ENCODE measurements around the gene IGFBP2. TPM values are rescaled to one million over a fixed set of nuclear protein-coding genes. Genes with fewer than 3 reads are reported as not detected.

The IGFBP2 gene
- total and polyA plus RNA-seq, 2 of the 4 experiments (the other 2 are of a cell fraction): 33.5 to 236 TPM

DNA sequence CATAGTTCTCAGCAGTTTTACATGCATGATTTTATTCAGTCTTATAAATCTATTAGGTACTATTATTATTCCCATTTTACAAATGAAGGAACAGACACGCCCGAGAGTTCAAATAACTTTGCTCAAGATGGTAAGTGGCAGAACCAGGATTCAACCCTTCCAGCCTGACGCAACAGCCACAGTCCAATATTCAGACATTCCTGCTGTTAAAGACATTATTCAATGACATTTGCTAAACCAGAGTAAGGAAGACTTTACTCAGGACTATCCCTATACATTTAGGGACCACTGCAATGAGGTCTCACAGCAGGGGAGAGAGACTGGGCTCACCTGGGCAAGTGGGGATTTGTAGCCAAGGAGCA is 29.4 kb upstream of the IGFBP2 start:
- Histone ChIP-seq H3K14ac (replicated peaks; ENCODE audit: low read depth, low read length) (no peak overlapping the region), H3K9ac (ENCODE audit: low read depth, low read length) (no peak overlapping the region), H3K4me1 (ENCODE audit: control insufficient read depth, insufficient read depth, low read length) (peaks cover 8% of the 10 kb centered on the region; the same call in 1 of the 2 replicates), H2AK9ac (replicated peaks; ENCODE audit: low read depth, low read length, poor library complexity) (no peak overlapping the region), H2BK120ac (ENCODE audit: low read depth, low read length) (no peak overlapping the region), H4K8ac (ENCODE audit: low read depth in 2 of 2, low read length in 2 of 2) (no peak overlapping the region), H3K27ac (ENCODE audit: insufficient read depth, low read length) (no peak overlapping the region), H4K5ac (ENCODE audit: low read depth, low read length) (no peak overlapping the region), H2AK5ac (ENCODE audit: low read depth, low read length) (no peak overlapping the region), H3K9me3 (ENCODE audit: control insufficient read depth, insufficient read depth, low read length) (no peaks in the 10 kb centered on the region), H3K23ac (ENCODE audit: low read depth, low read length) (no peak overlapping the region), H2BK5ac (ENCODE audit: low read depth, low read length, poor library complexity, severe bottlenecking) (no peak overlapping the region), H3K27me3 (ENCODE audit: control insufficient read depth, insufficient read depth, low read length) (peaks cover 45% of the 10 kb centered on the region), H3K4ac (ENCODE audit: low read depth, low read length) (no peak overlapping the region), H3K79me1 (ENCODE audit: low read depth in 1 of 2, low read length in 2 of 2) (no peaks in the 10 kb centered on the region), H3K9me1 (ENCODE audit: insufficient read depth, low read length) (0 out of 2 replicates have a peak, but pooled peaks cover 4% of the 10 kb centered on the region), H3K18ac (ENCODE audit: low read depth, low read length) (no peak overlapping the region), H2AFZ (replicated peaks; ENCODE audit: low read length, poor library complexity) (no peak overlapping the region), H3K36me3 (ENCODE audit: control insufficient read depth, insufficient read depth, low read length) (no peaks in the 10 kb centered on the region), H3K56ac (ENCODE audit: extremely low read depth, insufficient read depth, low read length) (no peak overlapping the region), H2BK20ac (ENCODE audit: low read depth, low read length) (no peak overlapping the region), H2BK15ac (ENCODE audit: low read depth, low read length) (no peak overlapping the region), H3K4me2 (ENCODE audit: low read depth, low read length) (no peak overlapping the region), H4K91ac (ENCODE audit: insufficient read depth, low read depth, low read length) (no peak overlapping the region), H3K4me3 (ENCODE audit: insufficient read depth, low read depth, low read length) (no peak overlapping the region), H4K20me1 (ENCODE audit: insufficient read depth, low read length) (no peaks in the 10 kb centered on the region)
- ATAC-seq (ENCODE audit: low read depth) (no peak), DNase-seq (no peak)
- BruUV-seq (replicated peaks): no TSS peak
- dilution Hi-C loops (cut with HindIII; ENCODE audit: low sequenced_read_pairs, unreplicated experiment): no loop called here
- whole genome bisulfite sequencing, 2 experiments (ENCODE audit: extremely low coverage in 2 of 2, insufficient read length in 1 of 2): no CpG with 5 or more reads among the region's 3 CpGs
- in situ Hi-C loops (cut with MboI; ENCODE audit: low sequenced_read_pairs): no loop called here
- CTCF ChIA-PET: no interaction called here
- 0 out of 2 replicates have a peak, but pooled peaks have one; percentile 3 for TF ChIP-seq CEBPB (IDR thresholded peaks at IDR 0.05; ENCODE audit: low read depth, low read length)
- no peak for TF ChIP-seq CHD1 (IDR thresholded peaks at IDR 0.05; ENCODE audit: low read depth, low read length)
- POLR2A ChIA-PET (ENCODE audit: unreplicated experiment): no interaction called here
- intact Hi-C loops (cut with micrococcal nuclease): no loop called here
